Skin of body (tissue), 2 donors: Measurements from ENCODE around the gene DDX6. TPM values are rescaled to one million over a fixed set of nuclear protein-coding genes. Genes with fewer than 3 reads are reported as not detected.
"Not testable (repeated sequence)": the region's sequence is repeated elsewhere in the genome, so short reads cannot be mapped to it uniquely, and the experiment has no call there.

Source experiments
- DNase-seq: peaks from one replicate; lab custom pipeline; 2025; lab: John Stamatoyannopoulos, UW
- total RNA-seq: library from RNA; depleted of rRNA; stranded (reverse); fragments of >200 nt; gene quantifications from one replicate; pipeline ENCODE4 v1.2.3, GENCODE V29; 2014

The DDX6 gene
- total RNA-seq, 1 donor from 2014 or later = 137 TPM

- no peak for DNase-seq
Measured at GRCh38 chr11:118791961-118792569, 1.1 kb upstream of the DDX6 start.

- DNase-seq = peak; percentile 54
Measured at GRCh38 chr11:118790357-118791110, 430 bp downstream of the DDX6 start.

DNA sequence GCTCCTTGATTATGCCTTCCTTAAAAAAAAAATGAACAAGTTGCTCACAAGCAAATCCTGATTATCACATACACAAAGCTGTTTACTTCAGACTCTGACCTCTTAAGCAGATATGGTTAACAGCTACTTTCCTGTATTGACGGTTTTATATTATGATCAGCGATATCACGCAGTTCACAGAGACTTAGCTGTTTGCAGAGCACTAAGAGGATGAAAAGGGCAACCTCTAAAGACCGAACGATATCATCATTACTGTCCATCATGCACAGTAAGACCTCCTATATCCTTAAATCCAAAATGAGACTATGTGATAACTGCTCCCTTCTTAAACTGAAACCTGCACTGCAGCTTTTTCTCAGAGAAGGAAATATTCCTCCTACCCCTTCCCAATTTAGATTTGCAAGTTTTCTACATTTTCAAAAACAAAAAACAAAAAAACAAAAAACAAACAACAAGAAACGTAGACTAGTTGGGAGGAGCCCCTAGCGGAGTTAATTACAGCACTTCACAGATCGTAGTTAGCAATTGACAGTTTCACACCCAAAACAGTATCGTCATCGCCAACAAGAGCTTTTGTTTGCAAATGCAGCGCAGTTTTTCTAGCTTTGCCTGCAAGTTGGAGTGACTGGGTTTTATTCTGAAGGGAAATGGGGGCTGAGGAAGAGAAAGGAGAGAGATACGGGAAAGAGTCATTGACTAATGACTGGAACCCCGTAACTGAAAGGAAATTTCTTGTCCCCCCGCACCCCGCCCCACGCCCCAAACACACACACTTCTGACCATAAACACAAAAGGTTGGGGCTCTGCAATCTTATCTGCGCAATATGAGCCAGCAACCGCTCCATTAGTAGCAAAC is 1.2 kb downstream of the DDX6 start:
- peak; percentile 52 for DNase-seq

- no peak for DNase-seq
Measured at GRCh38 chr11:118786657-118787056, 4.3 kb downstream of the DDX6 start.

- DNase-seq = no peak
Measured at GRCh38 chr11:118785362-118785761, 5.6 kb downstream of the DDX6 start.

- DNase-seq = no peak
Measured at GRCh38 chr11:118783724-118784495, 7.1 kb downstream of the DDX6 start.

DNA sequence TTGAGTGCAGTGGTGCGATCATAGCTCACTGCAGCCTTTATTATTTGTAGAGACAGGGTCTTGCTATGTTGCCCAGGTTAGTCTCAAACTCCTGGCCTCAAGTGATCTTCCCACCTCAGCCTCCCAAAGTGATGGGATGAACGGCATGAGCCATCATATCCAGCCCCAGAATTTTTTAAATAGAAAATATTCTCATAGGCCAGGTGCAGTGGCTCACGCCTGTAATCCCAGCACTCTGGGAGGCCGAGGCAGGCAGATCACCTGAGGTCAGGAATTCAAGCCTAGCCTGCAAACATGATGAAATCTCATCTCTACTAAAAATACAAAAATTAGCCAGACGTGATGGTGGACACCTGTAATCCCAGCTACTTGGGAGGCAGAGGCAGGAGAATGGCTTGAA is 7.6 kb downstream of the DDX6 start:
- not testable (repeated sequence) for DNase-seq

- no peak for DNase-seq
Measured at GRCh38 chr11:118778898-118779297, 12.1 kb downstream of the DDX6 start.

GRCh38 chr11:118774032-118774431 is 16.9 kb downstream of the DDX6 start:
- DNase-seq = no peak

- no peak for DNase-seq
Measured at GRCh38 chr11:118771547-118772288, 19.2 kb downstream of the DDX6 start.

DNA sequence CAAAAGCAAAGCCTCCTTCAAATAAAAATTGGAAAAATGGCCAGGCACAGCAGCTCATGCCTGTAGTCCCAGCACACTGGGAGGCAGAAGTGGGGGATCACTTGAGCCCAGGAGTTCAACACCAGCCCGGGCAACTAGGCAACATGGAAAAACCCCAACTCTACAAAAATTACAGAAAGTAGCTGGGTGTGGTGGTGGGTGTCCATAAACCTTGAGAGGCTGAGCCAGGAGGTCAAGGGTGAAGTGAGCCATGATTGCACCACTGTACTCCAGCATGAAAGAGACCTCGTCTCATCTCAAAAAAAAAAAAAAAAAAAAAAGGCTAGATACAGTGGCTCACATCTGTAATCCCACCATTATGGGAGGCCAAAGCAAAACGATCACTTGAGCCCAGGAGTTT is 22.3 kb downstream of the DDX6 start:
- DNase-seq = no peak

- DNase-seq = no peak
Measured at GRCh38 chr11:118766035-118766434, 24.9 kb downstream of the DDX6 start.

- not testable (repeated sequence) for DNase-seq
Measured at GRCh38 chr11:118765095-118765691, 25.8 kb downstream of the DDX6 start.

- peak; percentile 33 for DNase-seq
Measured at GRCh38 chr11:118763041-118763440, 27.9 kb downstream of the DDX6 start.

GRCh38 chr11:118761981-118762380 is 29.0 kb downstream of the DDX6 start:
- not testable (repeated sequence) for DNase-seq

DNA sequence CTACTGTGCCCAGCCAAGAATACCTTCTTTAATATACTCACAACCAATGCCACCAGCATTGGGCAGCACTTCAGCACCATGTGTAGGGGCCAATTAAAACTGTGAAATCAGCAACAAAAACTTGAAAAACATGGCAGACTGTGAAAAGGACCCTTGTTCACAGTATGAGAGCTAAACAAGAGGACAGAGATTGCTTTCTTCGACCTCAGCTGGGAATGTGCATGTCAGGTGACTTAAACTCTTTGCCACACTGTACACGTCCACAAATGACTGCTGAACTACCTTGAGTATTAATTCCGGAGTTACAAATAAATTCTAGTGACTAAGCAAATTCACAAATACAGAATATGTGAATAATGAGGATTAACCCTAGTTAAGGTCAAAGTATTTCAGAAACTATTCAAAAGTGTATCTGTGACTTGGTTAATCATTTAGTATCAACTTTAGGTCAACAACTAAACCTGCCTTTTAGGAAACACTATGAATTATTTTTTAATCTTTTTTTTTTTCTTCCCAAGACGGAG is 33.0 kb downstream of the DDX6 start:
- DNase-seq = no peak

- no peak for DNase-seq
Measured at GRCh38 chr11:118752654-118753053, 38.3 kb downstream of the DDX6 start.

DNA sequence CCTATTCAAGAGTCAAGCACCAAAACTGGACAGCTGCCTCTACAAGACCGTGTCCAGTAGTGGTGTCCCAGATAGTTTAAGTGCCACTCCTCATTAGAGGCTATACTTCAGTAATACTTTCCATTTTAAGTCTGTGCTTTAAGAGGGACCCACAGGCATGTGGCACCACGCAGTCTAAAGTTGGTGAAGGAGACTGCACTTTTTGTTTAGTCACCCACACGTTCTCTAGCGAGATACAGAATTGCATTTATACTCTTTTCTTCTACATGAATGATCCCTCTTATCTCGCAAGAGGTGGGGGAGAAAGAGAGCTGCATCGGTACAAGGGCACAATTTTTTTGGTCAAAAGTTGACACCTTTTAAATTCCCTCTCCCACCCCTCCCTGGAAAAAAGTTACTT is 41.5 kb downstream of the DDX6 start:
- no peak for DNase-seq

DNA sequence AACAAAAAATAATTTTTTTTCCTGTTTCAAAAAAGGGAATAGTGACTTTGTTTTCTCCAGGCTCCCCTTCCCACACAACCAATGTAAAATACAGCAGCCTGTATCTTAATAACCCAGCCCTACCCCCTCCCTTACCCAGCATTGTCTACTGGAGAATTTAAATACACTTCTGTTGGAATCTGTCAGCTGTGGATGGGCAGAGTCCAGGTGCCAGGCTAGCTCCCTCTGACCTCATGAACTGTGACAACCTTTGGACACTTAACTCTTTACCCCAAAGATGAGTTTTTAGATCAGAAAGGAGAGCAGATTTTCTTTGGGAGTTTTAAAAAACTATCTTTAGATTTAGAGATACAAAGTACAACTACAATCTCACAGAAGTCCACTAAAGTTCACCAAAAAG is 42.9 kb downstream of the DDX6 start:
- DNase-seq = no peak

DNA sequence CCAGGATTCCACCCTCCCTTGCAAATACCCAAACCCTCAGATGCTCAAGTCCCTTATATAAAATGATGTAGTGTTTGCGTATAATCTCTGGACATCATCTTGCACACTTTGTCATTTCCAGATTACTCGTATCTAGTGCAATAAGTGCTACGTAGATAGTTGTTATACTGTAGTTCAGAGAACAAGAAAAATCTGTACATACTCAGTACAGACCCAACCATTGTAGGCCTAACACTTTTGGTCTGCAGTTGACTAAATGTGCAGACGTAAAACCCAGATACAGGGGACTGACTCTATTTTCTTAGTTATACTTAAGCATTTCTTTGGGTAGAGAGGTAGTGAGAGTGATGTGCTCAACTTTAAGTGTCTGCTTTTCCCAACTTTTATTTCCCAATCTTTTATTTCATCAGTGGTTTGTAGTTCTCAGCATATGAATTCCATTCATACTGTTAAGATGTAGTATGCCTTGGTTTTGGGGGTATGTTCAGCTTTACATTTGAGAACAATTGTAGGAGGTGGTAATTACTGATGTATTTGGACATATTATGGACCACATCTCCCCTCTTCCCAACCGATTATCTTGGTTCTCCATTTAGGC is 43.9 kb downstream of the DDX6 start:
- no peak for DNase-seq
